MCF 10A (cell line): ENCODE measurements around the gene KNDC1. TPM values are rescaled to one million over a fixed set of nuclear protein-coding genes. Genes with fewer than 3 reads are reported as not detected.

Experiments
- BruUV-seq: library from RNA; stranded (reverse); fragments of 400-500 nt; replicated peaks from 2 replicates; lab custom pipeline; 2021; lab: Mats Ljungman, UMichigan
- CTCF ChIA-PET: fragments of 300-600 bp; sonication (Branson Sonifier 250); formaldehyde crosslinking; extraction: SDS; loops from one replicate; lab custom pipeline; 2021; ENCODE audit warnings: antibody characterized with exemption, inconsistent platforms; lab: Yijun Ruan, JAX
- POLR2A ChIA-PET: fragments of 300-600, 350-650 bp; sonication (Branson Sonifier 250); formaldehyde crosslinking; extraction: SDS; loops from one replicate; lab custom pipeline; 2020; ENCODE audit warnings: antibody characterized with exemption, inconsistent platforms; lab: Yijun Ruan, JAX
- DNase-seq: peaks from one replicate; pipeline ENCODE4 v3.0.0-alpha.2; 2018; ENCODE audit not compliant: unreplicated experiment
- H3K27ac Mint-ChIP-seq: one replicate; pipeline ENCODE4 v1.8.0; 2022; ENCODE audit warnings: mild to moderate bottlenecking, low read depth, mixed read lengths; ENCODE audit not compliant: unreplicated experiment
- H3K27me3 Mint-ChIP-seq: one replicate; pipeline ENCODE4 v1.8.0; 2022; ENCODE audit warnings: mixed read lengths; ENCODE audit not compliant: insufficient read depth, unreplicated experiment
- H3K36me3 Mint-ChIP-seq: one replicate; pipeline ENCODE4 v1.8.0; 2022; ENCODE audit warnings: mild to moderate bottlenecking, moderate library complexity, mixed read lengths; ENCODE audit not compliant: insufficient read depth, unreplicated experiment
- H3K4me1 Mint-ChIP-seq: one replicate; pipeline ENCODE4 v1.8.0; 2022; ENCODE audit warnings: mixed read lengths; ENCODE audit not compliant: insufficient read depth, unreplicated experiment
- H3K4me3 Mint-ChIP-seq: one replicate; pipeline ENCODE4 v1.8.0; 2022; ENCODE audit warnings: mild to moderate bottlenecking, moderate library complexity, mixed read lengths; ENCODE audit not compliant: unreplicated experiment
- H3K9me3 Mint-ChIP-seq: one replicate; pipeline ENCODE4 v1.8.0; 2022; ENCODE audit warnings: mixed read lengths; ENCODE audit not compliant: unreplicated experiment
- intact Hi-C: fragments of 100-400 bp; cut with micrococcal nuclease; formaldehyde crosslinking; loops from 2 replicates; pipeline ENCODE4 v1.14.1; 2022
- total RNA-seq: library from RNA; stranded (reverse); gene quantifications from 2 replicates; pipeline ENCODE4 v1.2.3, GENCODE V29; 2022
- TF ChIP-seq, protein P1 (sequence below): fragments of 200-600 bp; IDR thresholded peaks from one replicate; pipeline ENCODE4 v1.8.0; 2022; ENCODE audit warnings: antibody characterized with exemption, mild to moderate bottlenecking; ENCODE audit not compliant: unreplicated experiment

The KNDC1 gene
- total RNA-seq, 1 experiment from 2014 or later: 2.1 TPM

DNA sequence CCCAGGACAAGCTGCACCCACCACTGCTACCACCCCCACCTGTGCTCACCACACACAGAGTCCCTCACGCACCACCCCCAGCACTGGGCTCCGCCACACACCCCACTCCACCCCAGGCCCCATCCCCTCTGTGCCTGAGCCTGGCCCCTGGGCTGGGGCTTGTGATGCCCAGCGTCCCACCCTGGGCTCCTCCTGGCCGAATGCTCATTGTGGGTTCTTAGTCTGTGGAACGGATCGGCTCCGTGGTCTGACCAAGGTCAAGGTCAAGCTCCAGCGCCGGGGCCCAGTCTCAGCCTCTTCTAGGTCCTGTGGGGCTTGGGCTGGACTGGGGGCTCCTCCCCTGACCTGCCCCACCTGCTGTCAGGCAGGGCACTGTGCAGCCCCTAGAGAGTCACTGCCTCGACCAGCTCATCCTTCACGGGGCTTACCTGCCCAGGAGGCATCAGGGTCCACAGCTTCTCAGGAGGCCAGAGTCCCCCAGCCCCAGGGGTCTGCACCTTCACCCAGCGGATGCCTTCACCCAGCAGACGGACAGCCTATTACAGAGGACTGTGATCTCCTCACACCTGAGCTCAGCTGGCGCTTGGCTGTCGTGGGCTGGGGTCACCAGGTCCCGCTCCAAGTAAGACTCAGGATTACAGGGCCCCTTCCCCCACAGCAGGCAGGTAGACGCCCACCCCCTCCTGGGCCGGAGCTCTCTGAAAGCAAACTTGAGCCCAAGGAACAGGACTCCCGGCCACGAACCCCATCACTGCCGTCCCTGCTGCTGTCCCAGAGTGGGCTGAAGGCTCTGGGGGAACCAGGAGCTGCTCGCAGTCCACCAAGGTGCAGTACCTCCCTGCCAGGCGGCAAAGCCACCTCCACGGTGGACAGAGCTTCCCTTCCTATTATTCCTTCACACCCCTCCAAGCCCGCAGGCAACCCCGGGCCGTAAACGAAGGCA is 54.7 kb downstream of the KNDC1 start:
- POLR2A ChIA-PET: no interaction called here
- Mint-ChIP-seq H3K27ac (no peak overlapping the region), H3K9me3 (peaks cover 8% of the 10 kb centered on the region), H3K4me3 (no peak overlapping the region), H3K4me1 (no peaks in the 10 kb centered on the region), H3K27me3 (no peaks in the 10 kb centered on the region), H3K36me3 (no peaks in the 10 kb centered on the region)
- TF ChIP-seq, protein P1, sequence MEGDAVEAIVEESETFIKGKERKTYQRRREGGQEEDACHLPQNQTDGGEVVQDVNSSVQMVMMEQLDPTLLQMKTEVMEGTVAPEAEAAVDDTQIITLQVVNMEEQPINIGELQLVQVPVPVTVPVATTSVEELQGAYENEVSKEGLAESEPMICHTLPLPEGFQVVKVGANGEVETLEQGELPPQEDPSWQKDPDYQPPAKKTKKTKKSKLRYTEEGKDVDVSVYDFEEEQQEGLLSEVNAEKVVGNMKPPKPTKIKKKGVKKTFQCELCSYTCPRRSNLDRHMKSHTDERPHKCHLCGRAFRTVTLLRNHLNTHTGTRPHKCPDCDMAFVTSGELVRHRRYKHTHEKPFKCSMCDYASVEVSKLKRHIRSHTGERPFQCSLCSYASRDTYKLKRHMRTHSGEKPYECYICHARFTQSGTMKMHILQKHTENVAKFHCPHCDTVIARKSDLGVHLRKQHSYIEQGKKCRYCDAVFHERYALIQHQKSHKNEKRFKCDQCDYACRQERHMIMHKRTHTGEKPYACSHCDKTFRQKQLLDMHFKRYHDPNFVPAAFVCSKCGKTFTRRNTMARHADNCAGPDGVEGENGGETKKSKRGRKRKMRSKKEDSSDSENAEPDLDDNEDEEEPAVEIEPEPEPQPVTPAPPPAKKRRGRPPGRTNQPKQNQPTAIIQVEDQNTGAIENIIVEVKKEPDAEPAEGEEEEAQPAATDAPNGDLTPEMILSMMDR: no peak
- intact Hi-C loops: no loop called here
- no TSS peak for BruUV-seq
- CTCF ChIA-PET: interaction anchor here (0.6 kb wide), 1 partner anchor 51 kb away, joined by 4 read pairs; no protein-coding TSS in a partner anchor
- no peak for DNase-seq

DNA sequence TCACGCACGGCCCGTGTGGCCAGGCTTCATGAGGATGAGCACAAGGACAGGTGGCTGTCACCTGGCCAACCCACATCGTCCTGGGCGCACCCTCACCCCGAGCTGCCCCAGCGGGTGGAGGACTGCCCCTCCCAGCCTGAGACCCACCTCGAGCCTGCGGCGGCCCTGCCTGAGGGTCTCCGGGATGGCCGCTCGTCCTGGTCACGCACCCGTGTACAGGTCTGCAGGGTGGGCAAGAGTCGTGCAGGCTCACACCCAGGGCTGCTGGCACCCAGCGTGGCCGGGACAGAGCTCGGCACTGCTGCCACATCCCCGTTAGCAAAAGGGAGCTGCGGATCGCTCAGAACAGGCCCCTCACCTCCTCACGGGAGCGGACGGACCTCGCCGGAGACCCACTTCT is 55.6 kb downstream of the KNDC1 start:
- intact Hi-C loops: no loop called here
- DNase-seq: no peak
- ChIA-PET CTCF (interaction anchor here (0.6 kb wide), 1 partner anchor 52 kb away, joined by 4 read pairs; no protein-coding TSS in a partner anchor), POLR2A (no interaction called here)
- peaks cover 8% of the 10 kb centered on the region for H3K9me3 Mint-ChIP-seq
- no peak overlapping the region for H3K27ac Mint-ChIP-seq
- H3K4me3 Mint-ChIP-seq: no peak overlapping the region
- no peaks in the 10 kb centered on the region for H3K36me3 Mint-ChIP-seq
- no TSS peak for BruUV-seq
- no peaks in the 10 kb centered on the region for H3K27me3 Mint-ChIP-seq
- TF ChIP-seq, protein P1: no peak
- no peaks in the 10 kb centered on the region for H3K4me1 Mint-ChIP-seq

DNA sequence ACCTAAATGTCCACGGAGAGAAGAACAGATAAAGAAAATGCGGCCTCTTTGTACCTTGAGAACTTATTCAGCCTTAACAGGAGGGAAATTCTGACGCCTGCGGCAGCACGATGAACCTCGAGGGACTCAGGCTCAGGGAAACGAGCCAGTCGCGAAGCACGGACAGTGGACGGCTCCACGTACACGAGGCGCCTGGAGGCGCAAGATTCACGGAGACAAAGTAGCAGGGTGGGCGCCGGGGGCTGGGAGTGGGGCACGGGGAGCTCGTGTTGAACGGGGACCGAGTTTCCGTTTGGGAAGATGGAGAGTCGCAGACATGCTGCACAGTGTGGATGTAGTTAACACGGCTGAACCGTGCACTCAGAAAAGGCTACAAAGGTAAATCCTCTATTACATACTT is 56.8 kb downstream of the KNDC1 start:
- ChIA-PET CTCF (no interaction called here), POLR2A (no interaction called here)
- no TSS peak for BruUV-seq
- no peak for DNase-seq
- H3K9me3 Mint-ChIP-seq: peaks cover 8% of the 10 kb centered on the region
- no peaks in the 10 kb centered on the region for H3K4me1 Mint-ChIP-seq
- no peaks in the 10 kb centered on the region for H3K36me3 Mint-ChIP-seq
- no peak overlapping the region for H3K4me3 Mint-ChIP-seq
- no peaks in the 10 kb centered on the region for H3K27me3 Mint-ChIP-seq
- intact Hi-C loops: no loop called here
- TF ChIP-seq, protein P1: no peak
- H3K27ac Mint-ChIP-seq: no peak overlapping the region

DNA sequence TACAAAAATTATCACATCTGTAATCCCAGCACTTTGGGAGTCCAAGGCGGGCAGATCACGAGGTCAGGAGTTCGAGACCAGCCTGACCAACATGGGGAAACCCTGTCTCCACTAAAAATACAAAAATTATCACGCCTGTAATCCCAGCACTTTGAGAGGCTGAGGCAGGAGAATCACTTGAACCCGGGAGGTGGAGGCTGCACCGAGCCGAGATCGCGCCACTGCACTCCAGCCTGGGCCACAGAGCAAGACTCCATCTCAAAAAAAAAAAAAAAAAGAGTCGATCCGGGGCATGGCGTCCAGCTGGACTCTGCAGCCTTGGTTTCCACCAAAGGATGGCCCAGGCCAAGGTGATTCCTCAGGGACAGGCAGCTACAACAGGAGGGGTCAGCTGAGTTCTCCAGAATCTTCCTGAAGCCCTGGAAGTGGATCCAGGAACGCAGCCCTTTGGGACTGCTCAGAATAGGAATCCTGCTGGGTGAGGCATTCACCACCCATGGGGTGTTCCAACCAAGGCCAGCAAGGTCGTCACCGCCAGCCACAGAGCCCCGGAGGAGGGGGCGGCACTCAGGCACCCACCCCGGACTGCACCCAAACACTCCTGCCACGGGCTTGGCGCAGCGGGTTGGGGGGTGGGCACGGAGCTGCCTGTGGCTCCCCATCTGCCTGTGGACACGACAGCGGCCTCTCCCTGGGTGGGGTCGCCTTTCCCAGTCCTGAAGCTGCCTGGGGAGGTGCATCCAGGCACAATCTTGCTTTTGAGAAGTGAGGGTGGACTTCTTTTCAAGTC is 58.0 kb downstream of the KNDC1 start:
- H3K27me3 Mint-ChIP-seq: no peaks in the 10 kb centered on the region
- intact Hi-C loops: no loop called here
- ChIA-PET POLR2A (no interaction called here), CTCF (interaction anchor here (0.8 kb wide), 1 partner anchor 75 kb away, joined by 4 read pairs; no protein-coding TSS in a partner anchor)
- no peak for DNase-seq
- H3K36me3 Mint-ChIP-seq: no peaks in the 10 kb centered on the region
- peaks cover 8% of the 10 kb centered on the region for H3K9me3 Mint-ChIP-seq
- H3K4me3 Mint-ChIP-seq: no peak overlapping the region
- no peak overlapping the region for H3K27ac Mint-ChIP-seq
- no peaks in the 10 kb centered on the region for H3K4me1 Mint-ChIP-seq
- BruUV-seq: no TSS peak
- TF ChIP-seq, protein P1: no peak
